HG03066 (cell line): Measurements from ENCODE around the gene LRRC74B.

Source experiments
- ATAC-seq: cut with Tn5 transposase; IDR thresholded peaks from one replicate; pipeline ENCODE4 v1.9.1; 2021; ENCODE audit warnings: low read depth; ENCODE audit not compliant: unreplicated experiment

Gene LRRC74B

DNA sequence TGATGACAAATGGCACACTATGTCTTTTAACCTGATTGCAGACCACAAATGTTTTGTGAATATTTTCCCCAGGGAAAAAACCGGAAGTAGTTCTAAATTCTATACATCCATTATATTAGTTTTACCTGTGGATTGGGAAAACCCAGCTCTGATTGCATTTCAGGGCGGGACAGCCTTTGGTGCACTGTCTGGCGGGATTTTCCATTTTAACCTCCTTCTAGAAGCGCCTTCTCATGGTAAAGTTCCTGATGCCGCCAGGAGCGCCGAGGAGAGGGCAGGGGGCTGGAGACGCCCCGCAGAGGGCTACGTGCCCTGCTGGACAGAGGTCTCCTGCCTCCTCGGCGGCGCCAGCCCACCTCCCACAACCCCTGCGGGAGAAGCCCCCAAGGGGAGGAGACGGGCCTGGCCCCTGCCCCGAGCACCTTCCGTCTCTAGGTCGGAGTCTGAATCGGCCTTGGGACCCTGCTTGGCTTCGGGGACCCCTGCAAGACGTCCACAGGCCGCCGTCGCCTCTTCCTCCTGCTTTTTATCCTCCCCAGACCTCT, 32.0 kb upstream of the LRRC74B start:
- ATAC-seq = no peak

DNA sequence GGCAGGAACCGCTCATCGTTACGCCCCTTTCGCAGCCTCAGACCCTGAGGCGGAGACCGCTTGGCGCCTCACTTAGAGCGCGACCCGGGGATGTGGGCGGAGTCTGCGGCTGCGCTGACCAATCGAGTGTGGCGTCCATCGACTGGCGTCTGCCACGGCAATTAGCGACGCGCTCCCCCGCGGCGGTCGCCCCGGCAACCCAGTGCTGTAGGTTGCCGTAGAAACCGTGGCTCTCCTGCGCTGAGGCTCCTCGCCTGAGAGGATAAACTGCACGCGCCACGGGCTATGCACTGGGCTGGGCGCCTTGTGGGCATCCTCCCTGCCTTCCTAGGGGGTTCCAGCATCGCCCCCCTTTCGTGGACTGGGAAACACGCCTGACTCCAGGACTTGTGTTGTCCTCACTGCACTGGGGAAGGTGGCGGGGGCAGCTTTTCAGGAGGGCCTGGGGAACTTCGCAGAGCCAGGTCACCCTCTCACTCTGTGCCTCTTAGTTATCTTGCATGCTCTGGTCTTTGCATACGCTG, 31.5 kb upstream of the LRRC74B start:
- peak; percentile 89 for ATAC-seq

DNA sequence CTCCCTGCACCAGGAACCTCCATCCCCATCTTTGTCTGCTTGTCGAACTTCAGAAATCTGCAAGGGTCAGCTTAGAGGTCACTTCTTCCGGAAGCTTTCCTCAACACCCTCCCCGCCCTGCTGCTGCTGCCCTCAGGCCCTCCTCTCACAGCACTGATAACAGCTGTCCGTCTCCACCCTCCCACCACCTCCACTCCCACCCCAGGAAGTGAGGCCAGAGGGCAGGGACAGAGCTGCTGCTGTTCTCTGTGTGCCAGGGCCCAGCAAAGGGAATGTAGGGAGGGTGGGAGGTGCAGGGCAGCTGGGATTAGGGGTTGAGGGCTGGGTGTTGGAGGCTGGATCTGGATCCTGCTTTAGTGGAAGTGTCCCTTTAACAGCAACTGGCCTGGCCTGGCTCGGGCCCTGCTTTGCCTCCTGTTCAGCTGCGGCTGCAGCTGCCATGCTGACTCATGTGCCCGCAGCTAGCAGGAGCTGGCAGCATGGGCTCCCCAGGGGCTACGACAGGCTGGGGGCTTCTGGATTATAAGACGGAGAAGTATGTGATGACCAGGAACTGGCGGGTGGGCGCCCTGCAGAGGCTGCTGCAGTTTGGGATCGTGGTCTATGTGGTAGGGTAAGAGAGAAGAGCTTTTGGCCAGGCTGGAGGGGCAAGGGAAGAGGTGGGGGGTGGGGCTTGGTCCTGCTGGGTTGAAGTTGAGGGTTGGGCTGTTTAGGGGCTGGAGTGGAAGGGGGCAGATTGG, 30.9 kb upstream of the LRRC74B start, which contains the start of gene P2RX6:
P2RX6 (plus strand) TSS at position 440 of the 740 bp plus-strand sequence; CDS start at position 450, 10 bp downstream.
- ATAC-seq = no peak

DNA sequence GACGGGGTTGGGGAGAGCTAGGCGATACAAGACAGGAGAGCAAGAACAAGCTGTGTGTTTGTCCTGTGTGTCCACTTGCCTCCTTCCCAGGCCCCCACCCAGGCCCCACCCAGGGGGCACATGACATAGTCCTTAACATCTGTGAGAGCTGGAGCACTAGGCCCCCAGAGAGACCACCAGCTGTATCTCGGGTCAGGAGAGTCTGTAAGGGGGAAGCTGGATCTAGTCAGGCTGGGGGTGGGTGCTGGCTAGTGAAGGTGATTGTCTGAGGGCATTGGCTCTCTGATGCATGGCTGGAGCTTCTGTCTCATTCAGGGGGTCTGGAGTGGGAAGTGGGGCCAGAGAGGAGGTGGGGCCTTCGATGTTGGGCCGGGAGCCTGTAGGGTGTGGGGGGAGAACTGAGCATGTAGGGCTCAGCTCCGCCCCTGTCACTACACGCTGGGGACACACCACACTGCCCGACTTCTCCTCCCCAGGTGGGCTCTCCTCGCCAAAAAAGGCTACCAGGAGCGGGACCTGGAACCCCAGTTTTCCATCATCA, 30.2 kb upstream of the LRRC74B start:
- no peak for ATAC-seq

DNA sequence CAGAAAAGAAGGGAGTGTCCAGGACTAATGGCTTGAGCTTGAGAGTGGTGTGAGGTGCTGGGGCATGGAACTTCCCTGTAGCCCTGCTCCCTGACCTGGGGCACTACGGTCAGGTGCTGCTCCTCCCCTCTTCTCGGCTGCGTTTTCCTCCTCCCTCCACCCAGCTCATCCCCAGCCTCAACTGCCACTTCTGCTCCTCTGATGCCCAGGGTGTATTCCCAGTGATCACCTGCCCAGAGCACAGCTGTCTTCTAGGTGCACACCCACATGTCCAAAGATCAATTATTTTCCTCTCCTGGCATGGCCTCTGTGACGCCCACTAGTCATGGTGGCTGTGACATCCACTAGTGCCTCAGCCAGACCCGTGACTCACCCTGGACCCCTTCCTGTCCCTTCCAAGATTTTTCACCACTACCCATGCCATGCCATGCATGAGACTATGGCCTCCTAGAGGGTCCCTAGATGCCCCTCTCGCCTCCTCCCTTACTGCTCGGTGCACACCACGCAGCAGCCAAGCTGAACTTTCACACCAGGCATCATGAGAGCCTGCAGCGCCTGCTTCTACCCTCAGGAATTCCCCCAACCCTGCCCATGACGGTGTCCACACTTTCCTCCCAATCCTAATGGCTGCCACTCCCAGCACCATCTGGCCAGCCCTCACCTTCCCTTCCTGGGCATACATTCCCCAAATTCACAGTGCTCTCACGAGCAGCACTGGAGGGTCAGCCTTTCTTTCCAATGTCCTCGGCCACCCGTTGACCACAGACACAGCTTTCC, 28.9 kb upstream of the LRRC74B start:
- no peak for ATAC-seq

DNA sequence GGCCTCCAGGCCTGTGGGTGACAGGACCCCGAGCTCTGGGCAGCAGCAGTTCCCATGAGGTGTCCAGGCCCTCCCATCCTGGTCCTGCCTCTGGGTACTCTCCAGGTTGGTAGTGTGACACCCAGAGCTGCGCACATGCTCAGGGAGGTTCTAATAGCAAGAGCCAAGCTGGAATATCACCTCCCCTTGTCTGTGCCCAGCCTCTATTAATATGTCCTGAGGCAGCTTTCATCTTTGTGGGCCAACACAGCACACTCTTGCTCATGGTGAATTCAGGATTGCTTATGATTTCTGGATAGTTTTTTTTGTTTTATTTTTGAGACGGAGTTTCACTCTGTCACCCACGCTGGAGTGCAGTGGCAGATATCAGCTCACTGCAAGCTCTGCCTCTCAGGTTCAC, 27.4 kb upstream of the LRRC74B start:
- no peak for ATAC-seq

DNA sequence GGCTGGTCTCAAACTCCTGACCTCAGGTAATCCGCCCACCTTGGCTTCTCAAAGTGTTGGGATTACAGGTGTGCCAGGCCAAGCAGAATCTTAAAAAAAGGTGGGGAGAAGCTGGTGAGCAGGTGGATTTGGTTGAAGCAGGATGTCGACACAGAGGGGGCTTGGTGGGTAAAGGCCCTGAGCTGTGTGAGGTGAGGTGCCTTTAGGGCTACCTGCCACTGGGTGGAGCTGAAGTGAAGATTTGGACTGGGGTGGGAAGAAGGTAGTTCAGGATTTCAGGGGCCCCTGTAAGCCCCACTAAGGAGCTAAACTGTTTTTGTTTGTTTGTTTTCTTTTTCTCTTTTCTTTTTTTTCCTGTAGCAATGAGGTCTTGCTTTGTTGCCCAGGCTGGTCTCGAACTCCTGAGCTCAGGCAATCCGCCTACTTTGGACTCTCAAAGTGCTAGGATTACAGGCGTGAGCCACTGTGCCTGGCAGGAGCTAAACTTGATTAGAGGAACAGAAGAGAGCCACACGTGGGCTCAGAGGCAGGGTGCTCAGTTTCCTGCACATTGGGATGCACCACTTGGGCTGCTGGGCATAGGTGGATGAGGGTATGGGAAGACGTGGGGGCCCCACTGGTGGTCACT, 24.8 kb upstream of the LRRC74B start:
- no peak for ATAC-seq

DNA sequence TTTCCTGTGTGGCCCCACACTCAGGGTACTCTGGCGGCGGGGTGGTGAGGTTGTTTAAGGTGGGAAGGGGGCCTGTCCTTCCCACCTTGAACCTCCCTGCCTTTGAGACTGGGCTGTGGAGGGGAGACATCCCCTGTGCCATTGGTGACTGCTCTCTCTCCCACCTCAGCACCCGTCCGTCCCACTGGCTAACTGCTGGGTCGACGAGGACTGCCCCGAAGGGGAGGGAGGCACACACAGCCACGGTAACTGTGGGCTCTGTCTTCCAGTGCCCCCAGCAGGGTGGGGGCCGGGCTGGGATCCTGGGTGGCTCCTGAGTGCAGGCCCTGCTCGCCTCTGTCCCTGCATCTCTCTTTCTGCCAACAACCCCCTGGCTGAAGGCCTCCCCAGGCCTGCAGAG, 23.2 kb upstream of the LRRC74B start:
- ATAC-seq = no peak

DNA sequence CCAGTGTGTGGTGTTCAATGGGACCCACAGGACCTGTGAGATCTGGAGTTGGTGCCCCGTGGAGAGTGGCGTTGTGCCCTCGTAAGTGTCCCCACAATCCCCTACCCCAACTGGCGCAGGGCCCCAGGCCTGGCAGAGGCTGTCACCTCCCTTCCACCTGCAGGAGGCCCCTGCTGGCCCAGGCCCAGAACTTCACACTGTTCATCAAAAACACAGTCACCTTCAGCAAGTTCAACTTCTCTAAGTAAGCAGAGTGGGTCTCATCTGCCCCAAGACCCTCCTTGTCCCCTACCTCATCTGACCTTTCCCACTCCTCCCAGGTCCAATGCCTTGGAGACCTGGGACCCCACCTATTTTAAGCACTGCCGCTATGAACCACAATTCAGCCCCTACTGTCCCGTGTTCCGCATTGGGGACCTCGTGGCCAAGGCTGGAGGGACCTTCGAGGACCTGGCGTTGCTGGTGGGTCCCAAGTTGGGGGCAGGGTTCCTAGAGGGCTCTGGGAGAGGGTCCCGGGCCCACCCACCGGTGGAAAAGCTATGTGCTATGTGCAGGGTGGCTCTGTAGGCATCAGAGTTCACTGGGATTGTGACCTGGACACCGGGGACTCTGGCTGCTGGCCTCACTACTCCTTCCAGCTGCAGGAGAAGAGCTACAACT, 22.7 kb upstream of the LRRC74B start:
- no peak for ATAC-seq

DNA sequence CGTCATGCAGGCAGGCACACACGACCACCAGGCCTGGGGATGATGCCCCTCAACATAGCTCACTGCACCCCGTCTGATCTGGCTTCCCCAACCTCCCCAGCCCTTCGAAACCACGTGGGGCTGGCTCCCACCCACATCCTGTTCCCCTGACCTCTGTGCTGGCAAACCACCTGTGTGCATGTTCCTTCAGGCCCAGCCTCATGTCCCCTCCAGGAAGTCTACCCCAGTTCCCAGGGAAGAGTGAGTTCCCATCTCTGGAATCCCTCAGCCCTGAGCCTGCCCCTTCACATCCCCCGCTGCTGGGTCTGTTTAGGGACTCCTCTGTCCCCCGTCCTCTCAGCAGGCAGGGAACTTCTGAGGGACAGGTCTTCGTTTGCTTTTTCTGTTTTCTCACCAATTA, 20.5 kb upstream of the LRRC74B start:
- ATAC-seq = no peak

DNA sequence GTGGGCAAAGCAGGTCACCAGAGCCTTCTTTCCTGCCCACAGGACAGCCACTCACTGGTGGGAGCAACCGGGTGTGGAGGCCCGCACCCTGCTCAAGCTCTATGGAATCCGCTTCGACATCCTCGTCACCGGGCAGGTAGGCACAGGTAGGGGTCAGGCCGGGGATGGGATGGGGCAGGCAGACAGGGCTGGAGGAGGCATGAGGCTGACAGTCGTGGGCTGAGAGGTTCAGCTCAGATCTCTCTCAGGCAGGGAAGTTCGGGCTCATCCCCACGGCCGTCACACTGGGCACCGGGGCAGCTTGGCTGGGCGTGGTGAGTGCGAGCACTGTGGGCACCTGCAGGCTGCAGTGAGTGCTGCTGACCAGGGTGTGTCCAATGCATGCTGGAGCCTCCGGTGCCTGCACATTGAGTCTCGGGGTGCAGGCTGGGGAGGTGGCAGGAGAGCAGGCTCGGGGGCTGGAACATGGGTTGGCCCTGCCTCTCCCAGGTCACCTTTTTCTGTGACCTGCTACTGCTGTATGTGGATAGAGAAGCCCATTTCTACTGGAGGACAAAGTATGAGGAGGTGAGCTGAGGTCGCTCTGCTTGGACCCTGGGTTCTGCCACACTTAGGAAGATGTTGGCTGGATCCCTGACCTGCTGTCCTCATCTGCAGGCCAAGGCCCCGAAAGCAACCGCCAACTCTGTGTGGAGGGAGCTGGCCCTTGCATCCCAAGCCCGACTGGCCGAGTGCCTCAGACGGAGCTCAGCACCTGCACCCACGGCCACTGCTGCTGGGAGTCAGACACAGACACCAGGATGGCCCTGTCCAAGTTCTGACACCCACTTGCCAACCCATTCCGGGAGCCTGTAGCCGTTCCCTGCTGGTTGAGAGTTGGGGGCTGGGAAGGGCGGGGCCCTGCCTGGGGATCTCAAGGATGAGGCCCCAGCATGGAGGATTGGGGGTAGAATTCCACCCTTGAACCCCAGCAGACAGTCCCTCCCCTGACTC, 19.7 kb upstream of the LRRC74B start:
- ATAC-seq = no peak

DNA sequence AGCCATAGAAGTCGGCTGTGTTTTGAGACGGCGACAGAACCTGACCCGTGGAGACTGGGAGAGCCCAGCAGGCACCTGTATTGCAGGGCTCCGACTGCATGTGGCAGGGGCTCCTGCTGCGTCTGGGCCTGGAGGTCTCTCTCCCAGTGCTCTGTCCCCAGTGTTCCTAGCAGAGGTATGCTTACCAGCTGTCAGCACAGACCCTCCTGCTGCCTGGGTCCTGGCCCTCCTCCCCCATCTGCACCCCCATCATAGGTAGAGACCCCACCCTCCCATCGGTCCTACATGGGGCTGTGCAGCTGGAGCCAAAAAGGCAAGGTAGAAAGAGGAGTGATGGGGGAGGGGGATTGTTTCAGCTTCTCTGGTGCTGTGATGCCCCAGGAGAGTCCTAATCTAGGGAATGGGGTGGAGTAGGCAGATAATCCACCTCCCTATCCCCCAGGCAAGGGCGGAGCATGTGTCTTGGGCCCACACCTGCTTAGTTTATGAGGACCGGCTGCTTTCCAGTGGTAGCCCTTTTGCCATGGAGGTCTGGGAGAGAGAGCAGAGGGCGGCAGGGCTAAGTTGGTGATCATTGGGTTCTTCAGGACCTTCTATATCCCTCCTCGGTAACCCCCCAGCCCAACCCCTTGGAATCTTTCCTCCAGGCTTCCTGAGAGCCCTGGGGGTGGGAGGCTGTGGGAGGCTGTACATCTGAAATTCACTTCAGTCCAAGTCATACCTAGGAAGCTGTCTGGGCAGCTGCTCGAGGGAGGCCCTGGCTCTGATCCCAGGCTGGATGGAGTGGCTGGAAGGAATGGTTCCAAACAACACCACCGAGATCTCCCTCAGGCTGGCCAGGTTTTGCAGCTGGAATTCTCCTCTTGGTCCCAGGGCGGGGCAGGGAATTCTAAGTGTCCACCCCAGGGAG, 18.7 kb upstream of the LRRC74B start:
- no peak for ATAC-seq

DNA sequence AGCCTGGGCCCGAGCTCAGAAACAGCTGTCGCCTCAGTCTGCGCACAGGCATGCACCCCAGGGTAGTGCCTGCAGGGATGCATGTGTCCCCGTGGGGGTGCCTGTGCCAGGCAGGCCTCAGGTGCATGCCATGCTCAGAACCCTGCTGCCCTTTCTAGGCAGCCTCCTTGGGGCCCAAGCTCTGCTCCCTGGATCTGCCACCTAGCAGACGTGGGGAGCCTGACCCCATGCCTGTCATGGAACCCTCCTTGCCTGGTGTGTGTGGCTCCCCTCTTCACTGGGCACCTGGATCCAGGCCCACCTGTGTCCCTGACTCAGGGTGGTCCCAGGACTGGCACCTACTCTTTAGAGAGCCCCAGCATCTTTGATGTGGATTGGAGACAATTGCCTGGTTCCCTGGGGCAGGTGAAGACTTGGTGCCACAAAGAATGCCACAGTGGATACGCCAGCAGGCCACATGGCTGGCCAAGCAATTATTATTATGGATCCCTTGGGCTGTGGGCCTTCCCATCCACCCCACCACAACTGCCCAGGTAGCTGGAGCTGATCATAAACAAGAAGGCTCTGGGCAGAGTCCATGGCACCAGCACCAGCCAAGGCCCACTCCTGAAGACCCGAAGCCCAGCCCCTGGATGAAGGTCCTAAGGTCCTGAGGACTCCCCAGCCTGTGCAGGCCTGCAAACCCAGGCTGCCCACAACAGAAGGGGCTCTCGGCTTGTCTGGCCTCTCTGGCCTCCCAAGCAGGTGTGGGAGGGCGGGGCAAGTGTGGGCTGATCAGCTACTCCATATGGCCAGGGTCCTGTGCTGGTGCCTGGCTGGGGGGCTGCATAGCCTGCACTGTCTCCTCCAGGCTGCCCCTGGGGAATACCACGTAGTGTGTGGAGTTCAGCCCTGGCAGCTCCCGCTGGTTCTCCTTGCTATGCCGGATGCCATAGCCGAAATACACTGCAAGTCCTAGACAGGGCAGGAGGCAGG, 17.2 kb upstream of the LRRC74B start:
- no peak for ATAC-seq

DNA sequence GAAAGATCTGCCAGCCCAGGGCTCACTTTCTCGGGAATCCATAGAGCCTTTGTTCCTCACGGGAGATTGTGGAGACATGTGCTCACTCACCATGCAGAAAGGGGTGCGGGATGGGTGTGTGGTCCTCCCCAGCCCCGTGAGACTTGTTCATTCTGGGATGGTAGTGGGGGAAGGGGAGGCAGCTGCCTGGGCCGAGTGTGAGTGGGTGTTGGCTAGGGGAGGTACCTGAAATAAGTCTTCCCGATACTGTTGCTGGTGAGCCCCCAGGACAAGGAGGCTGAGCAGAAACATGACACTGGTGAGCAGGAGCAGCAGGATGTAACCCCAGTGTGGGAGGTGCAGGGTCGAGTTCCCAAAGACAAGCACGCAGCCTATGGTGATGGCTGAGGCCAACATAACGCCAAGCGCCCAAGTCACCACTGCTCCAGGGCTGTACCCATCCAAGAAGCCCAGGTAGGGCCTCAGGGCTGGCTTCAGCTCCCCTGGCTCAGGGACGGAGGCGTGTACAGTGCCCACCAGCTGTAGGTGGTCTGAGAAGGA, 16.2 kb upstream of the LRRC74B start:
- ATAC-seq = no peak

DNA sequence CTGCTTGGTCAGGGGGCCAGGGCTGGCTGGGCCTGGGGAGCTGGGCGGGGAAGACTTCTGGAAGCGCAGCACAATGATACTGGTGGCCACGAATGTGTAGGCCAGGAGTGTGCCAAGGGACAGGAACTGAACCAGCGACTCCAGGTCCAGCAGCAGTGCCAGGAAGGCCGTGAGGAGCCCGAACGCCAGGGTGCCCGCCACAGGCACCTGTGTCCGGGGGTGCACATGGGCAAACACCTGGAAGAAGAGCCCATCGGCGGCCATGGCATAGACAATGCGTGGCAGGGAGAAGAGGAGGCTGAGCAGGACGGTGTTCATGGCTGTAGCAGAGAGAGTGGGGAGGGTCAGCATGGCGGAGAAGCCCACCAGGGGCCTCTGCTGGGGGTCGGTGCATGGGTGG, 15.7 kb upstream of the LRRC74B start:
- ATAC-seq = no peak
